IPS-18c (cell line): ENCODE data around the gene ZNG1A.
"Not testable (repeated sequence)": the region's sequence is repeated elsewhere in the genome, so short reads cannot be mapped to it uniquely, and the experiment has no call there.

ENCODE experiments used
- H3K4me3 ChIP-seq: 2 replicates; pipeline ENCODE4 v1.7.0; 2013; ENCODE audit warnings: low read depth, mild to moderate bottlenecking, low read length, moderate library complexity; ENCODE audit not compliant: insufficient read depth
- H3K9me3 ChIP-seq: one replicate; pipeline ENCODE4 v1.6.1; 2013; ENCODE audit warnings: mild to moderate bottlenecking, low read length, moderate library complexity; ENCODE audit not compliant: control insufficient read depth, insufficient read depth

The ZNG1A gene

GRCh38 chr9:73900-74525, 104.8 kb downstream of the ZNG1A start:
- H3K9me3 ChIP-seq = not testable (repeated sequence)
- H3K4me3 ChIP-seq = peak overlapping the region; percentile 59; the same call in 1 of the 2 replicates

- not testable (repeated sequence) for H3K9me3 ChIP-seq
- peak overlapping the region; percentile 59 for H3K4me3 ChIP-seq
These were observed 105.6 kb downstream of the ZNG1A start for GRCh38 chr9:73076-73899.
